Mesothelial cell of epicardium (in vitro differentiated cells): ENCODE data around the gene NR4A1. TPM values are rescaled to one million over a fixed set of nuclear protein-coding genes. Genes with fewer than 3 reads are reported as not detected.

Experiments
- DNase-seq, 2 experiments: peaks; one replicate each; pipeline ENCODE4 v3.0.0; 2021; ENCODE audit warnings: low spot score in 2 of 2; ENCODE audit not compliant: unreplicated experiment in 2 of 2
- H3K27ac Mint-ChIP-seq: 2 replicates; pipeline ENCODE4 v1.8.0; 2021; ENCODE audit warnings: mixed read lengths
- H3K27me3 Mint-ChIP-seq: 2 replicates; pipeline ENCODE4 v1.8.0; 2021; ENCODE audit warnings: low read depth, mixed read lengths
- H3K36me3 Mint-ChIP-seq: 2 replicates; pipeline ENCODE4 v1.8.0; 2021; ENCODE audit warnings: mixed read lengths
- H3K4me1 Mint-ChIP-seq: 2 replicates; pipeline ENCODE4 v1.8.0; 2021; ENCODE audit warnings: mixed read lengths
- H3K4me3 Mint-ChIP-seq: 2 replicates; pipeline ENCODE4 v1.8.0; 2021; ENCODE audit warnings: mild to moderate bottlenecking, moderate library complexity, mixed read lengths
- H3K9me3 Mint-ChIP-seq: 2 replicates; pipeline ENCODE4 v1.8.0; 2021; ENCODE audit warnings: mixed read lengths
- total RNA-seq: library from RNA; stranded (reverse); gene quantifications from 3 replicates; pipeline ENCODE4 v1.2.1, GENCODE V29; 2021
- TF ChIP-seq, protein P1 (sequence below): fragments of 200-600 bp; sonication (generic); IDR thresholded peaks from one replicate; pipeline ENCODE4 v1.5.0; 2021; ENCODE audit warnings: antibody characterized with exemption; ENCODE audit not compliant: unreplicated experiment

Gene NR4A1
- total RNA-seq, 1 donor from 2014 or later: 141 TPM

GRCh38 chr12:52041695-52042123 is 9.5 kb upstream of the NR4A1 start:
- H3K27ac Mint-ChIP-seq: no peak overlapping the region
- DNase-seq: no peak
- no peaks in the 10 kb centered on the region for H3K9me3 Mint-ChIP-seq

DNA sequence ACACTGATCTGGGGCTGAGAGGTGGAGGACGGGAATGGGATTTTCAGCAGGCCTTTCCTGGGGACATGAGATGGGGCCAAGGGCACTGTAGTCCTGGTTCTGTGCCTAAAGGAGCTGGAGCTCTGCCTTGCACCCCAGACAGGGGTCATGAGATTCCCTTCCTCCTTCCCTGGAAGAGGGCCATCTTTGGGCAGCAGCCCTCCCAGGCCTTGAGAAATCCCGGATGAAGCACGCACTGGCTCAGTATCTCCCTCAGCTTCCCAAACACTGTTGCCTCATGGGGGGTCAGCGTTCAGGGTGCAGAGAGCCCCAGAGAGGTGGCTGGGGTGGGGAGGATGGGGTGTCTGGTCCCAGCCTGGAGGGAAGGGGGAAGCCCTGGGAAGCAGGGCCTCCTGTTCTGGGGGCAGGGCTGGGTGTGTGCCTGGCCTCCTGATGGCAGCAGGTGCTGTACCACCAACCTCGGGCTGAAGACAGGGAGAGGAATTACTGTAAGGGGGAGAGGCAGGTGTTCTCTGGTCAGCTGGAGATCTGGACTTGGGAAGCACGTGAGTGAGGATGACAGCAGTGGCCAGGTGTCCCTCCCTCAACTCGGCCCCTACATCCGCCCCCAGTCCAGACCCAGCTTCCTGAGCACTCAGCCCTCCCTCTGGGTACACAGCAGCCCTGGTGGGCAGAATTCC is 8.4 kb upstream of the NR4A1 start:
- TF ChIP-seq, protein P1, sequence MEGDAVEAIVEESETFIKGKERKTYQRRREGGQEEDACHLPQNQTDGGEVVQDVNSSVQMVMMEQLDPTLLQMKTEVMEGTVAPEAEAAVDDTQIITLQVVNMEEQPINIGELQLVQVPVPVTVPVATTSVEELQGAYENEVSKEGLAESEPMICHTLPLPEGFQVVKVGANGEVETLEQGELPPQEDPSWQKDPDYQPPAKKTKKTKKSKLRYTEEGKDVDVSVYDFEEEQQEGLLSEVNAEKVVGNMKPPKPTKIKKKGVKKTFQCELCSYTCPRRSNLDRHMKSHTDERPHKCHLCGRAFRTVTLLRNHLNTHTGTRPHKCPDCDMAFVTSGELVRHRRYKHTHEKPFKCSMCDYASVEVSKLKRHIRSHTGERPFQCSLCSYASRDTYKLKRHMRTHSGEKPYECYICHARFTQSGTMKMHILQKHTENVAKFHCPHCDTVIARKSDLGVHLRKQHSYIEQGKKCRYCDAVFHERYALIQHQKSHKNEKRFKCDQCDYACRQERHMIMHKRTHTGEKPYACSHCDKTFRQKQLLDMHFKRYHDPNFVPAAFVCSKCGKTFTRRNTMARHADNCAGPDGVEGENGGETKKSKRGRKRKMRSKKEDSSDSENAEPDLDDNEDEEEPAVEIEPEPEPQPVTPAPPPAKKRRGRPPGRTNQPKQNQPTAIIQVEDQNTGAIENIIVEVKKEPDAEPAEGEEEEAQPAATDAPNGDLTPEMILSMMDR: no peak
- H3K9me3 Mint-ChIP-seq: no peaks in the 10 kb centered on the region

More at GRCh38 chr12:52041695-52042123, 9.5 kb upstream of the NR4A1 start:
- Mint-ChIP-seq H3K4me3 (no peak overlapping the region), H3K4me1 (peaks cover 6% of the 10 kb centered on the region), H3K36me3 (no peaks in the 10 kb centered on the region), H3K27me3 (peaks cover 6% of the 10 kb centered on the region)
- TF ChIP-seq, protein P1: no peak

DNA sequence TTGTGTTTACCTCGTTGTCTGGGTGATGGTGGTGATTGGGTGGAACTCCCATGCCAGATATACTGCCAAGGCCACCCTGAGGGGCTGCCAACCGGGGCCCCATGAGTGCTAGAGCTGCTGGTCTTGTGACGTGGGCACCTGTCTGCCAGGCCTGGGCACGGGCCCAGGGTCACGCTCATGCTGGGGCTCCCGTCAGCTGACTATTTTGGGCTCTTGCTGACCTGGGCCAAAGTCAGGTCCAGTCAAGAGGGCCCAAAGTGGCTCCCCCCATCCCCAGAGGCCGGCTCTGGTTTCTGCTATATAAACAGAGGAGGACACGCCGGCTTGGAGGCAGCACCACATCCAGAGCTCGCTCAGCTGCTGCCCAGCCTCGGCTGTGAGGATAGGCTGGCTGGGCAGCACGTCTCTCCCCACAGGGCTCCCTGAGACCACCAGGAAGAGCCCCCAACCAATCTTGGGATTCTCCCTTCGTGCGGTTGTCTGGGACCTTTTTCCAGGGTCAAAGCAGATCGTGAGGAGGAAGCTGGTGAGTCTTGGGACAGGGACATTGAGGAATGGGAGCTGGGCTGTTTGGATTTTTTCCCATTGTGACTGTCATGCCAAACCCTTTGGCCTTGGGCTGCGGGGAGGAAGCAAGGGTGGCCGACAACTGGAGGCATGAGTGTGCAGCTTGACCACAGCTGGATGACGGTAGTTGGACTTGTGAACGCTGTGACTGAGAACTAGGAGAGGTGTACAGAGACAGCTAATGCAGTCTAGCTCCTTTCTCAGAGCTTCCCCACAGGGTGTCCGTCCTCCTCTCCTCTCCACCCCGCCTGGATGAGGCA is 7.6 kb upstream of the NR4A1 start:
- Mint-ChIP-seq H3K4me3 (no peak overlapping the region), H3K27ac (no peak overlapping the region), H3K36me3 (no peaks in the 10 kb centered on the region), H3K27me3 (no peaks in the 10 kb centered on the region), H3K4me1 (no peaks in the 10 kb centered on the region), H3K9me3 (no peaks in the 10 kb centered on the region)
- no peak for DNase-seq
- TF ChIP-seq, protein P1: no peak

More for the DNA sequence above, 8.4 kb upstream of the NR4A1 start:
- H3K4me3 Mint-ChIP-seq: no peak overlapping the region
- H3K27me3 Mint-ChIP-seq: peaks cover 4% of the 10 kb centered on the region
- H3K36me3 Mint-ChIP-seq: no peaks in the 10 kb centered on the region
- peaks cover 3% of the 10 kb centered on the region for H3K4me1 Mint-ChIP-seq
- no peak overlapping the region for H3K27ac Mint-ChIP-seq
- DNase-seq: no peak

DNA sequence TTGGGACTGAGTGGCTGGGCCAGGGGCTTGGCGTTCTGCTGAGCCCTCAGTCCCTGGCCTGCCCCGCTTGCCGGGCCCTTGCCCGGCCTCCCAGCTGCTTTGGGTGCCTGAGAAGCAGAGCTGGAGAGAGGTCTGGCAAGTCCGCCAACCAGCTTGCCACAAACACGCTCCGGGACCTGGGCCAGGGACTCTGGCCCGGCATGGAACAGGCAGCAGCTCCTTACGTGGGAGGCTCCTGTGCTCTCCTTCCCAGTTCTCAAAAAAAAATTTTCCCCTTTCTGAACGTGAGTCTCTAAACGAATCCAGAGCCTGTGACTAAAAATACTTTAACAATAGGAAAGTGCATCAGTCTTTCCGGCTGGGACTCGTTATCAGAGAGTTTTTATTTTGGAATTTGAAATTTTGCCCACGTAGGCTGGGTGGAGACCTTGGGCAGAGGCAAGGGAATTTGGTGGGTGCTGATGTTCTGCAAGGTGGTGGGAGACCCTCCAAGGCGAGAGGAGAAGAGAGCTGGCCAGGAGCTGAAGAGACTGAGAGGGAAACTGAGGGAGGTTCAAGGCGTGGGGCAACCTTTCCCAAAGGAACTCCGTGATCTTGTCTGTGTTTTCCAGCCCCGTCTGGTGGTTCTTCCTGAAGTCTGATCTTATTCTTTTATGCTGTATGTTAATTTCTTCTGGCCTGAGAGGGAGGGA is 6.8 kb upstream of the NR4A1 start:
- Mint-ChIP-seq H3K36me3 (no peaks in the 10 kb centered on the region), H3K27ac (no peak overlapping the region), H3K9me3 (no peaks in the 10 kb centered on the region), H3K4me3 (no peak overlapping the region), H3K27me3 (peaks cover 4% of the 10 kb centered on the region), H3K4me1 (peaks cover 3% of the 10 kb centered on the region)
- no peak for DNase-seq
- TF ChIP-seq, protein P1: no peak

DNA sequence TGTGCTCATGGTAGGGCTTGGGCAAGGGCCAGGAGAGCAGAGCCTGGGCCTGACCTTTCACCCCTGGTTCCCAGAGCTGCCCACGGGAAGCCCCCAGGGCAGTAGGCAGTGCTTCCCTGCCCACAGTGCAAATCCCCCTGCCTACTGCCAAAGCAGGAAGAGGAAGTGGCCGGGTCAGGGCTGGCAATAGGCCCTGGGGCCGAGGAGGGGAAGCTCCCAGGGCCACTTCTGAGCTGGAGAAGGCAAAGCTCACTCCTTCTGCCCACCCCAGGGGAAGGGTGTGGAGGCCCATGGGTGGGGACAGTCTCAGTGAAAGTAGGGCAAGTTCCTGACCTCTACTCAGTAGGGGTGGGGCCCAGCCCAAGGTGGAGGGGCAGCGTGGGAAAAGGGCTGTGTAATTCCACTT is 5.4 kb upstream of the NR4A1 start:
- peaks cover 14% of the 10 kb centered on the region for H3K4me1 Mint-ChIP-seq
- no peak for DNase-seq

More for the DNA sequence above, 5.4 kb upstream of the NR4A1 start:
- TF ChIP-seq, protein P1: no peak
- H3K36me3 Mint-ChIP-seq: no peaks in the 10 kb centered on the region
- peaks cover 14% of the 10 kb centered on the region for H3K27me3 Mint-ChIP-seq
- H3K9me3 Mint-ChIP-seq: no peaks in the 10 kb centered on the region
- H3K4me3 Mint-ChIP-seq: no peak overlapping the region
- H3K27ac Mint-ChIP-seq: no peak overlapping the region
